HL-60 (cell line): Measurements from ENCODE around the gene F7.

Experiments used
- DNase-seq, 2 experiments: peaks; one replicate each; pipeline ENCODE4 v3.0.0-alpha.2; 2010 to 2020; ENCODE audit warnings: low read depth in 1 of 2, low spot score in 1 of 2
- H3K27ac ChIP-seq: fragments of 250-450 bp; sonication (Bioruptor Pico); replicated peaks from 2 replicates; pipeline ENCODE4 v1.5.1; 2020; ENCODE audit warnings: mild to moderate bottlenecking, moderate library complexity
- H3K27me3 ChIP-seq: fragments of 250-450 bp; sonication (Bioruptor Pico); 2 replicates; pipeline ENCODE4 v1.5.1; 2021; ENCODE audit warnings: mild to moderate bottlenecking, moderate library complexity; ENCODE audit not compliant: insufficient read depth, poor library complexity, severe bottlenecking
- H3K4me3 ChIP-seq: replicated peaks from 2 replicates; pipeline ENCODE4 v1.5.1; 2011; ENCODE audit warnings: mild to moderate bottlenecking, control low read depth, low read length; ENCODE audit not compliant: insufficient read depth
- CTCF ChIP-seq: IDR thresholded peaks from one replicate; pipeline ENCODE4 v1.5.1; 2011; ENCODE audit warnings: low read length, control low read depth, inconsistent platforms; ENCODE audit not compliant: insufficient read depth
- GABPA ChIP-seq: IDR thresholded peaks from 2 replicates; pipeline ENCODE4 v1.6.1; 2012; ENCODE audit warnings: low read depth
- POLR2AphosphoS5 ChIP-seq: IDR thresholded peaks from 2 replicates; pipeline ENCODE4 v1.6.1; 2012; ENCODE audit warnings: low read depth
- REST ChIP-seq: IDR thresholded peaks from 2 replicates; pipeline ENCODE4 v1.6.1; 2012; ENCODE audit warnings: low read depth; ENCODE audit not compliant: insufficient replicate concordance
- SPI1 ChIP-seq: IDR thresholded peaks from 2 replicates; pipeline ENCODE4 v1.6.1; 2012; ENCODE audit warnings: low read depth, mild to moderate bottlenecking, borderline replicate concordance

Gene F7

GRCh38 chr13:113091891-113092775 lies 13.5 kb upstream of the F7 start:
- Histone ChIP-seq H3K27me3 (no peaks in the 10 kb centered on the region), H3K4me3 (no peak overlapping the region), H3K27ac (no peak overlapping the region)
- TF ChIP-seq SPI1 (no peak), POLR2AphosphoS5 (no peak), GABPA (no peak), CTCF (no peak), REST (no peak)
- no peak for DNase-seq

GRCh38 chr13:113092776-113093579 lies 12.6 kb upstream of the F7 start:
- Histone ChIP-seq H3K27me3 (no peaks in the 10 kb centered on the region), H3K4me3 (no peak overlapping the region), H3K27ac (no peak overlapping the region)
- TF ChIP-seq GABPA = no peak
- TF ChIP-seq SPI1 = no peak
- TF ChIP-seq REST = no peak
- no peak for TF ChIP-seq POLR2AphosphoS5
- TF ChIP-seq CTCF = no peak
- no peak for DNase-seq

GRCh38 chr13:113093580-113094409 lies 11.8 kb upstream of the F7 start:
- Histone ChIP-seq H3K27me3 (no peaks in the 10 kb centered on the region), H3K27ac (no peak overlapping the region), H3K4me3 (no peak overlapping the region)
- DNase-seq = no peak
- TF ChIP-seq REST (no peak), SPI1 (no peak), POLR2AphosphoS5 (no peak), GABPA (no peak), CTCF (no peak)
